HCT116 (cell line): ENCODE results near the gene RBCK1. TPM values are rescaled to one million over a fixed set of nuclear protein-coding genes. Genes with fewer than 3 reads are reported as not detected.

Experiments used
- ATAC-seq: fragments of 200-7000 bp; cut with Tn5 transposase; 2 replicates; pipeline ENCODE4 v1.9.1; 2020; ENCODE audit warnings: mild to moderate bottlenecking, moderate library complexity
- BruUV-seq: library from RNA; stranded (reverse); fragments of 400-500 nt; replicated peaks from 2 replicates; lab custom pipeline; 2021; lab: Mats Ljungman, UMichigan
- CTCF ChIA-PET: fragments of 300-600 bp; sonication (Branson Sonifier 250); formaldehyde crosslinking; loops from one replicate; lab custom pipeline; 2021; ENCODE audit warnings: antibody characterized with exemption; lab: Charles Lee
- POLR2A ChIA-PET: fragments of 300-600, 350-600 bp; sonication (Branson Sonifier 250); formaldehyde crosslinking; loops from one replicate; lab custom pipeline; 2021; ENCODE audit warnings: antibody characterized with exemption; lab: Charles Lee
- RAD21 ChIA-PET, 2 experiments: fragments of 300-600 bp; sonication (Branson Sonifier 250); formaldehyde crosslinking; loops; one replicate each; lab custom pipeline; 2023; ENCODE audit warnings: low total read pairs in 2 of 2; ENCODE audit not compliant: uncharacterized antibody in 2 of 2, unreplicated experiment in 2 of 2, low non-redundant PET in 1 of 2; lab: Charles Lee
- DNase-seq: peaks from one replicate; pipeline ENCODE4 v3.0.0-alpha.2; 2010; ENCODE audit warnings: low read depth, low spot score
- H2AFZ ChIP-seq: fragments of 200-600 bp; shearing (Covaris generic), sonication (generic); 2 replicates; pipeline ENCODE4 v1.6.1; 2017; ENCODE audit warnings: low read depth, mixed run types, mixed read lengths, antibody characterized with exemption, low read length; ENCODE audit not compliant: poor library complexity, severe bottlenecking
- H3K27ac ChIP-seq: 2 replicates; pipeline ENCODE4 v1.5.1; 2012; ENCODE audit warnings: low read depth, low read length
- H3K27me3 ChIP-seq: fragments of 200-600 bp; sonication (generic); 2 replicates; pipeline ENCODE4 v1.6.1; 2016; ENCODE audit warnings: mixed run types, low read length, mixed read lengths; ENCODE audit not compliant: insufficient read depth
- H3K36me3 ChIP-seq, 2 experiments: fragments of 200-500 bp in 1 of 2; fragments of 200-600 bp in 1 of 2; sonication (Bioruptor generic) in 1 of 2; sonication (generic) in 1 of 2; 2 replicates each; pipeline versions ENCODE4 v1.5.1 to v1.6.1; 2014 to 2016; ENCODE audit warnings: low read length in 2 of 2, inconsistent platforms in 1 of 2, mixed read lengths in 1 of 2, mixed run types in 1 of 2; ENCODE audit not compliant: insufficient read depth in 2 of 2, control insufficient read depth in 1 of 2
- H3K4me1 ChIP-seq, 2 experiments: fragments of 200-600 bp in 1 of 2; sonication (generic) in 1 of 2; 2 replicates each; pipeline versions ENCODE4 v1.5.1 to v1.6.1; 2012 to 2017; ENCODE audit warnings: low read length in 2 of 2, inconsistent platforms in 1 of 2, mild to moderate bottlenecking in 1 of 2, mixed read lengths in 1 of 2, mixed run types in 1 of 2, moderate library complexity in 1 of 2; ENCODE audit not compliant: insufficient read depth in 2 of 2, control insufficient read depth in 1 of 2
- H3K4me2 ChIP-seq: fragments of 200-600 bp; sonication (generic); 2 replicates; pipeline ENCODE4 v1.6.1; 2017; ENCODE audit warnings: mixed run types, low read length, mixed read lengths
- H3K4me3 ChIP-seq, 2 experiments: fragments of 200-600 bp in 1 of 2; sonication (generic) in 1 of 2; replicated peaks in 1 of 2; 2 replicates each; pipeline ENCODE4 v1.5.1; 2011 to 2016; ENCODE audit warnings: low read length in 2 of 2, control low read depth in 1 of 2, low read depth in 1 of 2, mild to moderate bottlenecking in 1 of 2, mixed read lengths in 1 of 2, mixed run types in 1 of 2
- H3K79me2 ChIP-seq: fragments of 200-600 bp; sonication (generic); 2 replicates; pipeline ENCODE4 v1.6.1; 2017; ENCODE audit warnings: mild to moderate bottlenecking, mixed run types, low read length, moderate library complexity, mixed read lengths; ENCODE audit not compliant: insufficient read depth
- H3K9ac ChIP-seq: fragments of 200-600 bp; sonication (generic); 2 replicates; pipeline ENCODE4 v1.6.1; 2016; ENCODE audit warnings: low read length, mixed read lengths
- H3K9me2 ChIP-seq: fragments of 200-600 bp; sonication (generic), shearing (Covaris generic); 2 replicates; pipeline ENCODE4 v1.6.1; 2017; ENCODE audit warnings: mixed run types, mild to moderate bottlenecking, moderate library complexity; ENCODE audit not compliant: insufficient read depth
- H3K9me3 ChIP-seq, 2 experiments: fragments of 200-500 bp in 1 of 2; fragments of 200-600 bp in 1 of 2; sonication (Bioruptor generic) in 1 of 2; sonication (generic) in 1 of 2; 2 replicates each; pipeline ENCODE4 v1.6.1; 2014 to 2017; ENCODE audit warnings: low read length in 2 of 2, mixed read lengths in 2 of 2, inconsistent platforms in 1 of 2, low read depth in 1 of 2, mild to moderate bottlenecking in 1 of 2, mixed run types in 1 of 2, moderate library complexity in 1 of 2; ENCODE audit not compliant: control insufficient read depth in 1 of 2, insufficient read depth in 1 of 2
- H4K20me1 ChIP-seq: fragments of 200-600 bp; sonication (generic), shearing (Covaris generic); 2 replicates; pipeline ENCODE4 v1.6.1; 2017; ENCODE audit warnings: mixed run types, mild to moderate bottlenecking, moderate library complexity; ENCODE audit not compliant: insufficient read depth
- POLR2AphosphoS5 ChIP-seq: IDR thresholded peaks from 2 replicates; pipeline ENCODE4 v1.6.1; 2011; ENCODE audit warnings: mild to moderate bottlenecking, low read depth, low read length, moderate library complexity
- SP1 ChIP-seq: IDR thresholded peaks from 2 replicates; pipeline ENCODE4 v1.6.1; 2012; ENCODE audit warnings: low read depth
- TCF7L2 ChIP-seq: IDR thresholded peaks from 2 replicates; pipeline ENCODE4 v1.7.0; 2011; ENCODE audit warnings: borderline replicate concordance, inconsistent platforms; ENCODE audit not compliant: insufficient read depth, insufficient read length; ENCODE audit errors: extremely low read depth
- intact Hi-C: fragments of 100-400 bp; cut with micrococcal nuclease; formaldehyde crosslinking; loops from 2 replicates; pipeline ENCODE4 v1.10.0; 2022
- total RNA-seq: library from RNA; stranded (reverse); gene quantifications from one replicate; pipeline ENCODE4 v1.2.1, GENCODE V29; 2021; ENCODE audit not compliant: unreplicated experiment
- TF ChIP-seq, protein P1 (sequence below): IDR thresholded peaks from 2 replicates; pipeline ENCODE4 v1.6.1; 2012; ENCODE audit warnings: low read depth
- TF ChIP-seq, protein P2 (sequence below): IDR thresholded peaks from 2 replicates; pipeline ENCODE4 v1.6.1; 2011; ENCODE audit warnings: mild to moderate bottlenecking, low read length, moderate library complexity; ENCODE audit not compliant: insufficient replicate concordance; ENCODE audit errors: extremely low read depth
- TF ChIP-seq, protein P3 (sequence below), 3 experiments: fragments of 200-600 bp in 1 of 3; sonication (generic) in 1 of 3; IDR thresholded peaks in 2 of 3; conservative IDR thresholded peaks in 1 of 3; 2 replicates each; pipeline ENCODE4 v1.5.1; 2012 to 2017; ENCODE audit warnings: low read depth in 2 of 3, low read length in 2 of 3, antibody characterized with exemption in 1 of 3, borderline replicate concordance in 1 of 3, control low read depth in 1 of 3, mild to moderate bottlenecking in 1 of 3, mixed read lengths in 1 of 3, mixed run types in 1 of 3, moderate library complexity in 1 of 3; ENCODE audit not compliant: insufficient read depth in 1 of 3

Gene RBCK1
- total RNA-seq, 1 experiment from 2014 or later = 180 TPM

DNA sequence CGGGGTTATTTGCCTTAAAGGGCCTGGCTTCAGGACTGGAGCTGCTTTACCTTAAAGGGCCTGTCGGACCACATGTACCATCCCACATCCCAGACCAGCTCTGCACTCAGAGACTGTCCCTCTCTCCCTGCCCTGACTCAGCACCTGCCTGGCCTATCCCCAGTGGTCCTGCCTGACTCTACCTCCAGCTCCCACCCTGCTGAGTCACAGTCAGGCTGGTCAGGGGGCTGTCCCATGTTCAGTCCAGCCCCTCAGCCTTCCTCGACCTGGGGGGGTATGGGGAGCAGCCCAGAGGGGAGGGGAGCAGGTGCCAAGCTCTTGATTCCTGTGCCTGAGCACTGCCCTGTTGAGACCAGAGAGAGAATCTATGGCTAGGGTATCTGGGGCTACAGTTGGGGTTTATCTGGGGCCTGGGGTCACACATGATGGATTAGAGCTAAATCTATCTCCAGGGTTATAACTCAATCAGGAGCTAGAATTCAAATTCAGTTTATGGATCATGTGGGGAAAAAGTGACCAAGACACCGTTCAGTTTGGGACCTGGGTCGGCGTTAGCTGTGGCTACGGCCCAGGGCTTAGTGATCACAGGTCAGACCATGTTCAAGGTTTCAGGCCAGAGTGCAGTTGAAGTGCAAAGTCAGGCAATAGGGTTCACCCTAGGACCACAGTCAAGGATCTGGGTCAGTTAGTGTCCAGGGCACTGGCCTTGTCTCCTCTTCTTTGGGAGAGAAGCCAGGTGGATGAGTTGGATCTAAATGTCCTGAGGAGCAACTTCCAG lies 36.9 kb upstream of the RBCK1 start (continued):
- TF ChIP-seq, protein P1, sequence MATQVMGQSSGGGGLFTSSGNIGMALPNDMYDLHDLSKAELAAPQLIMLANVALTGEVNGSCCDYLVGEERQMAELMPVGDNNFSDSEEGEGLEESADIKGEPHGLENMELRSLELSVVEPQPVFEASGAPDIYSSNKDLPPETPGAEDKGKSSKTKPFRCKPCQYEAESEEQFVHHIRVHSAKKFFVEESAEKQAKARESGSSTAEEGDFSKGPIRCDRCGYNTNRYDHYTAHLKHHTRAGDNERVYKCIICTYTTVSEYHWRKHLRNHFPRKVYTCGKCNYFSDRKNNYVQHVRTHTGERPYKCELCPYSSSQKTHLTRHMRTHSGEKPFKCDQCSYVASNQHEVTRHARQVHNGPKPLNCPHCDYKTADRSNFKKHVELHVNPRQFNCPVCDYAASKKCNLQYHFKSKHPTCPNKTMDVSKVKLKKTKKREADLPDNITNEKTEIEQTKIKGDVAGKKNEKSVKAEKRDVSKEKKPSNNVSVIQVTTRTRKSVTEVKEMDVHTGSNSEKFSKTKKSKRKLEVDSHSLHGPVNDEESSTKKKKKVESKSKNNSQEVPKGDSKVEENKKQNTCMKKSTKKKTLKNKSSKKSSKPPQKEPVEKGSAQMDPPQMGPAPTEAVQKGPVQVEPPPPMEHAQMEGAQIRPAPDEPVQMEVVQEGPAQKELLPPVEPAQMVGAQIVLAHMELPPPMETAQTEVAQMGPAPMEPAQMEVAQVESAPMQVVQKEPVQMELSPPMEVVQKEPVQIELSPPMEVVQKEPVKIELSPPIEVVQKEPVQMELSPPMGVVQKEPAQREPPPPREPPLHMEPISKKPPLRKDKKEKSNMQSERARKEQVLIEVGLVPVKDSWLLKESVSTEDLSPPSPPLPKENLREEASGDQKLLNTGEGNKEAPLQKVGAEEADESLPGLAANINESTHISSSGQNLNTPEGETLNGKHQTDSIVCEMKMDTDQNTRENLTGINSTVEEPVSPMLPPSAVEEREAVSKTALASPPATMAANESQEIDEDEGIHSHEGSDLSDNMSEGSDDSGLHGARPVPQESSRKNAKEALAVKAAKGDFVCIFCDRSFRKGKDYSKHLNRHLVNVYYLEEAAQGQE = no peak
- TF ChIP-seq SP1 = no peak

DNA sequence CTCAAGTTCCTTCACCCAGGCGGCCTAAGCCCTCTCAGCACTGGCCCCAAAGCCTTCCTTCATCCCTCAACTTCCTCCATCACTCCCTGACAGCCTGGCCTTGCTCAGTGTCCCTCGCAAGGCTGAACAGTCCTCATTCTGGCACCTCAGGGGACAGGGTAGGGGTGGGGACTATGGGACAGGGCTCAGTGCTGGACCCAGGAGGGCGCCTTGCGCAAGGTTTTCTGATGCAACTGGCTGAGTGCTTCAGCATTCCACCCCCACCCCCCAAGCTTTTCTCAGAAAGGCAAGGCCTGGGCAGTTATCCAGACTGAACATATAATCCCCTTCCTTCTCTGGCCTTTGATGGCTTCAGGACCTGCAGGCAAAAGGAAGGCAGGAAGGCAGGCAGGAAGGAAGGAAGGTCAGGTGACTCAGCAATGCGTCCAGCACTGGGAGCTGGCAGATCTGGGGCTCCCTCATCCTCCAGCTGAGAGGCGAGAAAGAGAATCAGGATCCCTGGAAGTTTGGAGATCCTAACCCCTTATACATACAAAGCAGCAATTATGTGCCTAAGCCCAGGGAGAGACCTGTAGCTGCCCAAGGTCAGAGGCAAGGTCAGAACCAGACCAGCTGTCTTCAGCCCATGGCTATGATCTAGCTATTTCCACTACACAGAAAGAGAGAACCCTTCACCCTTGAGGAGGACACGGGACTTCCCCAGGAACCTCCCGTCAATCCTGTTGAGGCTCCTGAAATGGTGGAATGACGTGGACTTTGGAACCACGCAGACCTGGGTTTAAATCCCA lies 36.1 kb upstream of the RBCK1 start:
- Histone ChIP-seq H3K9me3 (no peaks in the 10 kb centered on the region), H4K20me1 (no peaks in the 10 kb centered on the region), H2AFZ (no peak overlapping the region), H3K9me2 (no peaks in the 10 kb centered on the region), H3K36me3 (no peaks in the 10 kb centered on the region), H3K4me3 (no peak overlapping the region), H3K79me2 (no peaks in the 10 kb centered on the region), H3K4me1 (peaks cover 64 to 69% of the 10 kb centered on the region in 2 experiments), H3K27ac (peak overlapping the region; percentile 84), H3K4me2 (peak overlapping the region; percentile 39), H3K9ac (peak overlapping the region; percentile 22; the same call in 1 of the 2 replicates), H3K27me3 (no peaks in the 10 kb centered on the region)
- TF ChIP-seq, protein P2, sequence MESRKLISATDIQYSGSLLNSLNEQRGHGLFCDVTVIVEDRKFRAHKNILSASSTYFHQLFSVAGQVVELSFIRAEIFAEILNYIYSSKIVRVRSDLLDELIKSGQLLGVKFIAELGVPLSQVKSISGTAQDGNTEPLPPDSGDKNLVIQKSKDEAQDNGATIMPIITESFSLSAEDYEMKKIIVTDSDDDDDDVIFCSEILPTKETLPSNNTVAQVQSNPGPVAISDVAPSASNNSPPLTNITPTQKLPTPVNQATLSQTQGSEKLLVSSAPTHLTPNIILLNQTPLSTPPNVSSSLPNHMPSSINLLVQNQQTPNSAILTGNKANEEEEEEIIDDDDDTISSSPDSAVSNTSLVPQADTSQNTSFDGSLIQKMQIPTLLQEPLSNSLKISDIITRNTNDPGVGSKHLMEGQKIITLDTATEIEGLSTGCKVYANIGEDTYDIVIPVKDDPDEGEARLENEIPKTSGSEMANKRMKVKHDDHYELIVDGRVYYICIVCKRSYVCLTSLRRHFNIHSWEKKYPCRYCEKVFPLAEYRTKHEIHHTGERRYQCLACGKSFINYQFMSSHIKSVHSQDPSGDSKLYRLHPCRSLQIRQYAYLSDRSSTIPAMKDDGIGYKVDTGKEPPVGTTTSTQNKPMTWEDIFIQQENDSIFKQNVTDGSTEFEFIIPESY = peak; percentile 7
- TF ChIP-seq, protein P3, sequence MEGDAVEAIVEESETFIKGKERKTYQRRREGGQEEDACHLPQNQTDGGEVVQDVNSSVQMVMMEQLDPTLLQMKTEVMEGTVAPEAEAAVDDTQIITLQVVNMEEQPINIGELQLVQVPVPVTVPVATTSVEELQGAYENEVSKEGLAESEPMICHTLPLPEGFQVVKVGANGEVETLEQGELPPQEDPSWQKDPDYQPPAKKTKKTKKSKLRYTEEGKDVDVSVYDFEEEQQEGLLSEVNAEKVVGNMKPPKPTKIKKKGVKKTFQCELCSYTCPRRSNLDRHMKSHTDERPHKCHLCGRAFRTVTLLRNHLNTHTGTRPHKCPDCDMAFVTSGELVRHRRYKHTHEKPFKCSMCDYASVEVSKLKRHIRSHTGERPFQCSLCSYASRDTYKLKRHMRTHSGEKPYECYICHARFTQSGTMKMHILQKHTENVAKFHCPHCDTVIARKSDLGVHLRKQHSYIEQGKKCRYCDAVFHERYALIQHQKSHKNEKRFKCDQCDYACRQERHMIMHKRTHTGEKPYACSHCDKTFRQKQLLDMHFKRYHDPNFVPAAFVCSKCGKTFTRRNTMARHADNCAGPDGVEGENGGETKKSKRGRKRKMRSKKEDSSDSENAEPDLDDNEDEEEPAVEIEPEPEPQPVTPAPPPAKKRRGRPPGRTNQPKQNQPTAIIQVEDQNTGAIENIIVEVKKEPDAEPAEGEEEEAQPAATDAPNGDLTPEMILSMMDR (IDR thresholded peaks at IDR 0.05 in 2 of 3, conservative IDR thresholded peaks at IDR 0.05 in 1 of 3; ENCODE audit: borderline replicate concordance in 1 of 3, insufficient read depth in 1 of 3, low read depth in 2 of 3, low read length in 2 of 3) = no peak
- peak; percentile 99 for TF ChIP-seq TCF7L2
- TF ChIP-seq POLR2AphosphoS5 = peak; percentile 30; the same call in 1 of the 2 replicates
- POLR2A ChIA-PET = interaction anchor here (0.7 to 29.0 kb wide), 10 partner anchors 7 to 172 kb away, joined by 3 to 779 read pairs (median 6); partner anchors contain the start of genes CSNK2A1, NRSN2, RBCK1 and TRIB3
- intact Hi-C loops = no loop called here
- DNase-seq = peak; percentile 83
- CTCF ChIA-PET = interaction anchor here (0.8 to 2.0 kb wide), 5 partner anchors 9 to 367 kb away, joined by 3 to 10 read pairs (median 4); partner anchors contain the start of gene TRIB3
- peak; percentile 60 for ATAC-seq
- RAD21 ChIA-PET = interaction anchor here (0.6 to 1.7 kb wide), 3 partner anchors 9 to 11 kb away, joined by 5 to 7 read pairs (median 5); partner anchors contain the start of gene TRIB3 (in 1 of the 2)
- BruUV-seq = TSS peak; percentile 34
